HG03060 (cell line): ENCODE data around the gene PLEKHA6.

ENCODE experiments used
- ATAC-seq: cut with Tn5 transposase; IDR thresholded peaks from one replicate; pipeline ENCODE4 v1.9.1; 2021; ENCODE audit warnings: low read depth, moderate number of reproducible peaks; ENCODE audit not compliant: unreplicated experiment

Gene PLEKHA6

GRCh38 chr1:204359474-204360255, at the start of gene PLEKHA6:
Gene PLEKHA6, minus strand, starts transcription at chr1:204359929. Its CDS starts 86,202 bp downstream, at chr1:204273727.
- no peak for ATAC-seq

GRCh38 chr1:204409123-204409522, 49.4 kb upstream of the PLEKHA6 start:
- no peak for ATAC-seq

GRCh38 chr1:204408602-204409001, 48.9 kb upstream of the PLEKHA6 start:
- ATAC-seq: no peak

- no peak for ATAC-seq
These were observed 48.4 kb upstream of the PLEKHA6 start for GRCh38 chr1:204408074-204408507.

- no peak for ATAC-seq
These were observed 47.7 kb upstream of the PLEKHA6 start for GRCh38 chr1:204407295-204407971.

- no peak for ATAC-seq
These were observed 46.9 kb upstream of the PLEKHA6 start for GRCh38 chr1:204406621-204407020.

- no peak for ATAC-seq
These were observed 46.3 kb upstream of the PLEKHA6 start for GRCh38 chr1:204405988-204406387.

GRCh38 chr1:204404629-204405028, 44.9 kb upstream of the PLEKHA6 start:
- ATAC-seq: no peak

GRCh38 chr1:204402391-204402790, 42.7 kb upstream of the PLEKHA6 start:
- no peak for ATAC-seq

GRCh38 chr1:204401730-204402129, 42.0 kb upstream of the PLEKHA6 start:
- ATAC-seq: no peak

- no peak for ATAC-seq
These were observed 41.3 kb upstream of the PLEKHA6 start for GRCh38 chr1:204400882-204401510.

GRCh38 chr1:204398197-204399125, 38.7 kb upstream of the PLEKHA6 start:
- no peak for ATAC-seq

GRCh38 chr1:204396015-204396583, 36.4 kb upstream of the PLEKHA6 start:
- ATAC-seq: no peak

GRCh38 chr1:204391629-204392028, 31.9 kb upstream of the PLEKHA6 start:
- no peak for ATAC-seq

GRCh38 chr1:204390751-204391466, 31.2 kb upstream of the PLEKHA6 start:
- ATAC-seq: no peak

- no peak for ATAC-seq
These were observed 26.0 kb upstream of the PLEKHA6 start for GRCh38 chr1:204385727-204386126.

GRCh38 chr1:204384636-204385352, 25.1 kb upstream of the PLEKHA6 start:
- no peak for ATAC-seq

- no peak for ATAC-seq
These were observed 23.6 kb upstream of the PLEKHA6 start for GRCh38 chr1:204383163-204383904.
